Endothelial cell of umbilical vein (primary cell): ENCODE measurements around the gene RBMS3. TPM values are rescaled to one million over a fixed set of nuclear protein-coding genes. Genes with fewer than 3 reads are reported as not detected.

Source experiments
- BruUV-seq: library from RNA; stranded (reverse); fragments of 400-500 nt; replicated peaks from 2 replicates; lab custom pipeline; 2021; lab: Mats Ljungman, UMichigan
- CTCF ChIA-PET: fragments of 300-600, 350-600 bp; sonication (Branson Sonifier 250); formaldehyde crosslinking; loops from one replicate; lab custom pipeline; 2021; ENCODE audit warnings: antibody characterized with exemption, inconsistent platforms; lab: Charles Lee
- POLR2A ChIA-PET: fragments of 300-600, 350-600 bp; sonication (Branson Sonifier 250); formaldehyde crosslinking; loops from one replicate; lab custom pipeline; 2021; ENCODE audit warnings: antibody characterized with exemption, inconsistent platforms; lab: Charles Lee
- DNase-seq: peaks from one replicate; pipeline ENCODE4 v3.0.0-alpha.2; 2011; ENCODE audit warnings: low read depth, low spot score
- FAIRE-seq: peaks from 2 replicates; lab custom pipeline; 2011; peaks lifted over from hg19 to GRCh38; lab: Jason Lieb, UNC
- H2AFZ ChIP-seq: 2 replicates; pipeline ENCODE4 v1.6.0; 2012; ENCODE audit warnings: low read depth, low read length, control low read depth, inconsistent platforms
- H3K27ac ChIP-seq: 2 replicates; pipeline ENCODE4 v1.5.1; 2011; ENCODE audit warnings: low read depth, mild to moderate bottlenecking, control low read depth, low read length, moderate library complexity; ENCODE audit not compliant: insufficient read depth
- H3K27me3 ChIP-seq, 2 experiments: 2 replicates each; pipeline versions ENCODE4 v1.6.0 to v1.6.1; 2011; ENCODE audit warnings: low read length in 2 of 2, mixed read lengths in 1 of 2; ENCODE audit not compliant: control insufficient read depth in 2 of 2, insufficient read depth in 2 of 2
- H3K36me3 ChIP-seq, 2 experiments: 2 replicates in 1 of 2; 3 replicates in 1 of 2; pipeline ENCODE4 v1.5.1; 2011; ENCODE audit warnings: low read length in 2 of 2, mild to moderate bottlenecking in 1 of 2, moderate library complexity in 1 of 2; ENCODE audit not compliant: control insufficient read depth in 2 of 2, insufficient read depth in 2 of 2; ENCODE audit errors: extremely low read depth in 1 of 2
- H3K4me1 ChIP-seq: 3 replicates; pipeline ENCODE4 v1.5.1; 2011; ENCODE audit warnings: mild to moderate bottlenecking, low read length; ENCODE audit not compliant: control insufficient read depth, insufficient read depth; ENCODE audit errors: extremely low read depth
- H3K4me2 ChIP-seq: 2 replicates; pipeline ENCODE4 v1.6.1; 2011; ENCODE audit warnings: low read length, control low read depth, mixed read lengths; ENCODE audit not compliant: insufficient read depth
- H3K4me3 ChIP-seq, 3 experiments: fragments of 200-600 bp in 1 of 3; sonication (generic), shearing (Covaris generic) in 1 of 3; replicated peaks in 1 of 3; 2 replicates each; pipeline ENCODE4 v1.5.1; 2011 to 2016; ENCODE audit warnings: control low read depth in 3 of 3, low read length in 3 of 3, mild to moderate bottlenecking in 2 of 3, inconsistent platforms in 1 of 3, low read depth in 1 of 3, moderate library complexity in 1 of 3; ENCODE audit not compliant: insufficient read depth in 1 of 3
- H3K79me2 ChIP-seq: 2 replicates; pipeline ENCODE4 v1.6.0; 2012; ENCODE audit warnings: low read length, inconsistent platforms; ENCODE audit not compliant: control insufficient read depth, insufficient read depth
- H3K9ac ChIP-seq: replicated peaks from 2 replicates; pipeline ENCODE3; 2011; ENCODE audit warnings: low read length, control low read depth; ENCODE audit not compliant: insufficient read depth; ENCODE audit errors: extremely low read depth
- H3K9me1 ChIP-seq: replicated peaks from 3 replicates; pipeline ENCODE4 v1.6.0; 2011; ENCODE audit warnings: mild to moderate bottlenecking, low read length; ENCODE audit not compliant: control insufficient read depth, insufficient read depth; ENCODE audit errors: extremely low read depth
- H3K9me3 ChIP-seq: replicated peaks from 2 replicates; pipeline ENCODE4 v1.5.1; 2012; ENCODE audit warnings: low read length, inconsistent platforms; ENCODE audit not compliant: control insufficient read depth, insufficient read depth
- H4K20me1 ChIP-seq: replicated peaks from 2 replicates; pipeline ENCODE3; 2011; ENCODE audit warnings: mild to moderate bottlenecking, low read length; ENCODE audit not compliant: control insufficient read depth, insufficient read depth; ENCODE audit errors: extremely low read depth
- CTCF ChIP-seq, 2 donors: IDR thresholded peaks; 1 replicate in 1 of 2; 2 replicates in 1 of 2; pipeline ENCODE4 v1.5.1; 2011; ENCODE audit warnings: low read length in 2 of 2, mild to moderate bottlenecking in 2 of 2, moderate library complexity in 2 of 2, control low read depth in 1 of 2, inconsistent platforms in 1 of 2, low read depth in 1 of 2; ENCODE audit not compliant: insufficient read depth in 1 of 2; ENCODE audit errors: extremely low read depth in 1 of 2
- EZH2 ChIP-seq: IDR thresholded peaks from 2 replicates; pipeline ENCODE4 v1.6.1; 2012; ENCODE audit warnings: borderline replicate concordance, low read depth, mild to moderate bottlenecking, moderate library complexity, low read length, inconsistent platforms; ENCODE audit not compliant: severe bottlenecking
- FOS ChIP-seq: IDR thresholded peaks from 2 replicates; pipeline ENCODE4 v1.6.1; 2011; ENCODE audit warnings: mild to moderate bottlenecking, low read length, moderate library complexity, borderline replicate concordance; ENCODE audit not compliant: insufficient read depth
- GATA2 ChIP-seq: IDR thresholded peaks from 2 replicates; pipeline ENCODE4 v1.7.0; 2011; ENCODE audit warnings: low read depth, mild to moderate bottlenecking, moderate library complexity, mixed read lengths, low read length; ENCODE audit not compliant: insufficient read length, insufficient read depth
- JUN ChIP-seq: IDR thresholded peaks from 2 replicates; pipeline ENCODE4 v1.6.1; 2011; ENCODE audit warnings: borderline replicate concordance, low read depth; ENCODE audit not compliant: insufficient read length, insufficient read depth
- MAX ChIP-seq: IDR thresholded peaks from 2 replicates; pipeline ENCODE4 v1.6.1; 2011; ENCODE audit not compliant: insufficient read depth, insufficient read length
- MYC ChIP-seq: IDR thresholded peaks from one replicate; pipeline ENCODE4 v1.6.1; 2011; ENCODE audit warnings: mild to moderate bottlenecking, low read depth, low read length
- POLR2A ChIP-seq: IDR thresholded peaks from 2 replicates; pipeline ENCODE4 v1.6.1; 2012; ENCODE audit warnings: low read depth, mild to moderate bottlenecking, control low read depth, low read length
- POLR2AphosphoS5 ChIP-seq: IDR thresholded peaks from 2 replicates; pipeline ENCODE4 v1.6.1; 2012; ENCODE audit warnings: low read depth, mild to moderate bottlenecking, control low read depth, low read length, moderate library complexity; ENCODE audit not compliant: insufficient read depth
- dilution Hi-C: fragments of 300-500 bp; cut with MboI; formaldehyde crosslinking; loops from one replicate; pipeline ENCODE4 v1.15.0; 2019; ENCODE audit warnings: low sequenced_read_pairs; ENCODE audit not compliant: extremely low pct_ligation_motif_present
- intact Hi-C: fragments of 100-400 bp; cut with micrococcal nuclease; formaldehyde crosslinking; loops from one replicate; pipeline ENCODE4 v1.10.0; 2022
- polyA plus RNA-seq, 4 experiments: library from polyadenylated mRNA; depleted of rRNA in 3 of 4; stranded (reverse) in 3 of 4; unstranded in 1 of 4; fragments of >200 nt; gene quantifications; 2 replicates each; pipeline versions ENCODE4 v1.2.1 to v1.2.3, GENCODE V29; 2011 to 2012; ENCODE audit warnings: missing spikeins in 1 of 4
- total RNA-seq: library from RNA; stranded (reverse); gene quantifications from 2 replicates; pipeline ENCODE4 v1.2.3, GENCODE V29; 2021

The RBMS3 gene
- total and polyA plus RNA-seq, 2 donors (not counting 3 experiments of a cell fraction or from before 2014, with no cell fraction given), result 13.6 to 42.3 TPM

GRCh38 chr3:29532473-29532872 is 251.6 kb downstream of the RBMS3 start:
- CTCF ChIA-PET, result interaction anchor here (0.9 kb wide), 1 partner anchor 252 kb away, joined by 4 read pairs; the partner anchor contains the start of gene RBMS3
- DNase-seq, result no peak
- no TSS peak for BruUV-seq
- no peaks in the 10 kb centered on the region for H4K20me1 ChIP-seq
- no peak overlapping the region for H3K9ac ChIP-seq
- no peaks in the 10 kb centered on the region for H3K9me3 ChIP-seq
- H3K27me3 ChIP-seq, result no peaks in the 10 kb centered on the region
- H3K4me2 ChIP-seq, result no peak overlapping the region
- H3K79me2 ChIP-seq, result no peaks in the 10 kb centered on the region
- no peak overlapping the region for H3K27ac ChIP-seq
- no peak overlapping the region for H3K4me3 ChIP-seq
- H3K36me3 ChIP-seq, result no peaks in the 10 kb centered on the region
- H2AFZ ChIP-seq, result no peak overlapping the region
- POLR2A ChIA-PET, result no interaction called here
- H3K4me1 ChIP-seq, result peaks cover 11% of the 10 kb centered on the region
- TF ChIP-seq POLR2A (no peak), CTCF (IDR thresholded peaks at IDR 0.05; ENCODE audit: extremely low read depth in 1 of 2, insufficient read depth in 1 of 2, low read depth in 1 of 2, low read length in 2 of 2) (no peak)
- FAIRE-seq, result no peak
- dilution Hi-C loops, result no loop called here
- intact Hi-C loops, result no loop called here
- H3K9me1 ChIP-seq, result no peaks in the 10 kb centered on the region

- POLR2A ChIA-PET, result no interaction called here
- H3K9me1 ChIP-seq, result no peaks in the 10 kb centered on the region
- no peak overlapping the region for H3K4me2 ChIP-seq
- H2AFZ ChIP-seq, result no peak overlapping the region
- no peaks in the 10 kb centered on the region for H3K9me3 ChIP-seq
- H3K27me3 ChIP-seq, result no peaks in the 10 kb centered on the region
- intact Hi-C loops (no loop called here), dilution Hi-C loops (no loop called here)
- H3K27ac ChIP-seq, result no peak overlapping the region
- DNase-seq, result peak; percentile 86
- FAIRE-seq, result no peak
- H3K79me2 ChIP-seq, result no peaks in the 10 kb centered on the region
- no peaks in the 10 kb centered on the region for H4K20me1 ChIP-seq
- H3K4me3 ChIP-seq, result no peak overlapping the region
- CTCF ChIA-PET, result no interaction called here
- no peak for TF ChIP-seq GATA2
- no peak for TF ChIP-seq MAX
- no peak for TF ChIP-seq CTCF (IDR thresholded peaks at IDR 0.05; ENCODE audit: extremely low read depth in 1 of 2, insufficient read depth in 1 of 2, low read depth in 1 of 2, low read length in 2 of 2)
- no peak for TF ChIP-seq MYC
- TF ChIP-seq POLR2AphosphoS5, result no peak
- peak; percentile 13 for TF ChIP-seq JUN
- TF ChIP-seq EZH2, result no peak
- TF ChIP-seq POLR2A, result no peak
- no peak for TF ChIP-seq FOS
- peaks cover 23% of the 10 kb centered on the region for H3K4me1 ChIP-seq
- BruUV-seq, result no TSS peak
- H3K9ac ChIP-seq, result no peak overlapping the region
- H3K36me3 ChIP-seq, result no peaks in the 10 kb centered on the region
Measured at GRCh38 chr3:29534006-29534405, 253.1 kb downstream of the RBMS3 start.
